Activated T-cell treated with anti-CD3 and anti-CD28 coated beads, Interleukin-2, amount 50 U/mL, for 48 hours (primary cell): ENCODE measurements around the gene MRPL41.
"Not testable (repeated sequence)": the region's sequence is repeated elsewhere in the genome, so short reads cannot be mapped to it uniquely, and the experiment has no call there.

Experiments
- DNase-seq, 2 experiments: peaks; one replicate each; pipeline ENCODE4 v3.0.0-alpha.2; 2020

MRPL41 gene

GRCh38 chr9:137588311-137588710 lies 36.6 kb downstream of the MRPL41 start:
- DNase-seq, result no peak

GRCh38 chr9:137588891-137589290 lies 37.2 kb downstream of the MRPL41 start:
- DNase-seq, result no peak

GRCh38 chr9:137589441-137590122 lies 37.9 kb downstream of the MRPL41 start:
- peak; percentile 42 to 53 for DNase-seq

GRCh38 chr9:137590123-137590468 lies 38.4 kb downstream of the MRPL41 start:
- DNase-seq, result no peak

- DNase-seq, result peak; percentile 92 to 95
Measured at GRCh38 chr9:137590469-137591383, 39.0 kb downstream of the MRPL41 start, which contains the start of gene ZMYND19. ZMYND19 (minus strand) TSS chr9:137590512; CDS start chr9:137590263, 249 bp downstream.

- no peak for DNase-seq
Measured at GRCh38 chr9:137592767-137593166, 41.1 kb downstream of the MRPL41 start.

GRCh38 chr9:137593176-137593575 lies 41.5 kb downstream of the MRPL41 start:
- DNase-seq, result no peak

GRCh38 chr9:137596577-137596976 lies 44.9 kb downstream of the MRPL41 start:
- DNase-seq, result not testable (repeated sequence)

GRCh38 chr9:137598943-137599342 lies 47.3 kb downstream of the MRPL41 start:
- DNase-seq, result no peak
